ENCODE measurements around the gene PRKG1. TPM values are rescaled to one million over a fixed set of nuclear protein-coding genes. Genes with fewer than 3 reads are reported as not detected.
"Not testable (repeated sequence)": the region's sequence is repeated elsewhere in the genome, so short reads cannot be mapped to it uniquely, and the experiment has no call there.

The PRKG1 gene
- polyA plus RNA-seq, 2 donors, result 0.84 to 0.87 TPM

GRCh38 chr10:51675088-51675487, 600.8 kb downstream of the PRKG1 start:
- no peak overlapping the region for H3K27ac ChIP-seq (ENCODE audit: low read depth in 2 of 2, low read length in 1 of 2)
- no peaks in the 10 kb centered on the region for H3K36me3 ChIP-seq (ENCODE audit: control insufficient read depth in 2 of 2, insufficient read depth in 2 of 2, low read length in 1 of 2)
- H3K27me3 ChIP-seq (ENCODE audit: control insufficient read depth in 1 of 2, insufficient read depth in 2 of 2, low read length in 2 of 2), result no peaks in the 10 kb centered on the region
- H3K4me1 ChIP-seq (ENCODE audit: control insufficient read depth in 2 of 2, insufficient read depth in 2 of 2, low read length in 1 of 2), result no peaks in the 10 kb centered on the region
- H3K4me3 ChIP-seq (ENCODE audit: low read depth in 1 of 2, low read length in 2 of 2), result no peak overlapping the region
- no peaks in the 10 kb centered on the region for H3K9me3 ChIP-seq (ENCODE audit: control insufficient read depth in 2 of 2, insufficient read depth in 1 of 2, low read depth in 1 of 2, low read length in 1 of 2)

- WGBS, 2 donors, result 82% methylated on average over 6 of the region's 6 CpGs
- Histone ChIP-seq H3K36me3 (ENCODE audit: control insufficient read depth in 2 of 2, insufficient read depth in 2 of 2, low read length in 1 of 2) (no peaks in the 10 kb centered on the region), H3K4me3 (ENCODE audit: low read depth in 1 of 2, low read length in 2 of 2) (no peak overlapping the region), H3K9me3 (ENCODE audit: control insufficient read depth in 2 of 2, insufficient read depth in 1 of 2, low read depth in 1 of 2, low read length in 1 of 2) (no peaks in the 10 kb centered on the region), H3K27me3 (ENCODE audit: control insufficient read depth in 1 of 2, insufficient read depth in 2 of 2, low read length in 2 of 2) (no peaks in the 10 kb centered on the region), H3K27ac (ENCODE audit: low read depth in 2 of 2, low read length in 1 of 2) (no peak overlapping the region), H3K4me1 (ENCODE audit: control insufficient read depth in 2 of 2, insufficient read depth in 2 of 2, low read length in 1 of 2) (no peaks in the 10 kb centered on the region)
Observed at GRCh38 chr10:51679841-51680240, 605.6 kb downstream of the PRKG1 start.

- 67 to 71% methylated on average over 4 of the region's 4 CpGs for WGBS, 2 donors
- no peak overlapping the region for H3K4me3 ChIP-seq (ENCODE audit: low read depth in 1 of 2, low read length in 2 of 2)
- no peak overlapping the region for H3K27ac ChIP-seq (ENCODE audit: low read depth in 2 of 2, low read length in 1 of 2)
Observed at GRCh38 chr10:51683031-51683691, 608.9 kb downstream of the PRKG1 start.

GRCh38 chr10:51685768-51686167, 611.5 kb downstream of the PRKG1 start:
- no peaks in the 10 kb centered on the region for H3K36me3 ChIP-seq (ENCODE audit: control insufficient read depth in 2 of 2, insufficient read depth in 2 of 2, low read length in 1 of 2)
- no peak overlapping the region for H3K27ac ChIP-seq (ENCODE audit: low read depth in 2 of 2, low read length in 1 of 2)
- no peaks in the 10 kb centered on the region for H3K4me1 ChIP-seq (ENCODE audit: control insufficient read depth in 2 of 2, insufficient read depth in 2 of 2, low read length in 1 of 2)
- 79 to 92% methylated on average over 2 of the region's 2 CpGs for WGBS, 2 donors
- no peaks in the 10 kb centered on the region for H3K9me3 ChIP-seq (ENCODE audit: control insufficient read depth in 2 of 2, insufficient read depth in 1 of 2, low read depth in 1 of 2, low read length in 1 of 2)
- H3K27me3 ChIP-seq (ENCODE audit: control insufficient read depth in 1 of 2, insufficient read depth in 2 of 2, low read length in 2 of 2), result no peaks in the 10 kb centered on the region
- no peak overlapping the region for H3K4me3 ChIP-seq (ENCODE audit: low read depth in 1 of 2, low read length in 2 of 2)

More at GRCh38 chr10:51683031-51683691, 608.9 kb downstream of the PRKG1 start:
- H3K27me3 ChIP-seq (ENCODE audit: control insufficient read depth in 1 of 2, insufficient read depth in 2 of 2, low read length in 2 of 2), result no peaks in the 10 kb centered on the region
- no peaks in the 10 kb centered on the region for H3K36me3 ChIP-seq (ENCODE audit: control insufficient read depth in 2 of 2, insufficient read depth in 2 of 2, low read length in 1 of 2)
- H3K4me1 ChIP-seq (ENCODE audit: control insufficient read depth in 2 of 2, insufficient read depth in 2 of 2, low read length in 1 of 2), result no peaks in the 10 kb centered on the region
- H3K9me3 ChIP-seq (ENCODE audit: control insufficient read depth in 2 of 2, insufficient read depth in 1 of 2, low read depth in 1 of 2, low read length in 1 of 2), result no peaks in the 10 kb centered on the region

- WGBS, 2 donors, result 76 to 90% methylated on average over 1 of the region's 1 CpG
- no peak overlapping the region for H3K4me3 ChIP-seq (ENCODE audit: low read depth in 1 of 2, low read length in 2 of 2)
- H3K27me3 ChIP-seq (ENCODE audit: control insufficient read depth in 1 of 2, insufficient read depth in 2 of 2, low read length in 2 of 2), result no peaks in the 10 kb centered on the region
- no peaks in the 10 kb centered on the region for H3K9me3 ChIP-seq (ENCODE audit: control insufficient read depth in 2 of 2, insufficient read depth in 1 of 2, low read depth in 1 of 2, low read length in 1 of 2)
- no peaks in the 10 kb centered on the region for H3K4me1 ChIP-seq (ENCODE audit: control insufficient read depth in 2 of 2, insufficient read depth in 2 of 2, low read length in 1 of 2)
- no peak overlapping the region for H3K27ac ChIP-seq (ENCODE audit: low read depth in 2 of 2, low read length in 1 of 2)
- no peaks in the 10 kb centered on the region for H3K36me3 ChIP-seq (ENCODE audit: control insufficient read depth in 2 of 2, insufficient read depth in 2 of 2, low read length in 1 of 2)
Observed at GRCh38 chr10:51687296-51687695, 613.0 kb downstream of the PRKG1 start.

- not testable (repeated sequence) for H3K27ac ChIP-seq (ENCODE audit: low read depth in 2 of 2, low read length in 1 of 2); H3K36me3 ChIP-seq (ENCODE audit: control insufficient read depth in 2 of 2, insufficient read depth in 2 of 2, low read length in 1 of 2); H3K4me3 ChIP-seq (ENCODE audit: low read depth in 1 of 2, low read length in 2 of 2); H3K9me3 ChIP-seq (ENCODE audit: control insufficient read depth in 2 of 2, insufficient read depth in 1 of 2, low read depth in 1 of 2, low read length in 1 of 2); H3K4me1 ChIP-seq (ENCODE audit: control insufficient read depth in 2 of 2, insufficient read depth in 2 of 2, low read length in 1 of 2); H3K27me3 ChIP-seq (ENCODE audit: control insufficient read depth in 1 of 2, insufficient read depth in 2 of 2, low read length in 2 of 2)
- WGBS, 2 donors, result 91 to 96% methylated on average over 2 of the region's 2 CpGs
Observed at GRCh38 chr10:51688826-51689225, 614.5 kb downstream of the PRKG1 start.

- no peaks in the 10 kb centered on the region for H3K9me3 ChIP-seq (ENCODE audit: control insufficient read depth in 2 of 2, insufficient read depth in 1 of 2, low read depth in 1 of 2, low read length in 1 of 2)
- 90 to 92% methylated on average over 3 of the region's 3 CpGs for WGBS, 2 donors
- no peaks in the 10 kb centered on the region for H3K27me3 ChIP-seq (ENCODE audit: control insufficient read depth in 1 of 2, insufficient read depth in 2 of 2, low read length in 2 of 2)
- no peaks in the 10 kb centered on the region for H3K36me3 ChIP-seq (ENCODE audit: control insufficient read depth in 2 of 2, insufficient read depth in 2 of 2, low read length in 1 of 2)
- no peaks in the 10 kb centered on the region for H3K4me1 ChIP-seq (ENCODE audit: control insufficient read depth in 2 of 2, insufficient read depth in 2 of 2, low read length in 1 of 2)
- H3K4me3 ChIP-seq (ENCODE audit: low read depth in 1 of 2, low read length in 2 of 2), result no peak overlapping the region
- no peak overlapping the region for H3K27ac ChIP-seq (ENCODE audit: low read depth in 2 of 2, low read length in 1 of 2)
Observed at GRCh38 chr10:51689536-51689935, 615.2 kb downstream of the PRKG1 start.

- Histone ChIP-seq H3K27ac (ENCODE audit: low read depth in 2 of 2, low read length in 1 of 2) (no peak overlapping the region), H3K4me1 (ENCODE audit: control insufficient read depth in 2 of 2, insufficient read depth in 2 of 2, low read length in 1 of 2) (no peaks in the 10 kb centered on the region), H3K9me3 (ENCODE audit: control insufficient read depth in 2 of 2, insufficient read depth in 1 of 2, low read depth in 1 of 2, low read length in 1 of 2) (no peaks in the 10 kb centered on the region), H3K4me3 (ENCODE audit: low read depth in 1 of 2, low read length in 2 of 2) (no peak overlapping the region), H3K36me3 (ENCODE audit: control insufficient read depth in 2 of 2, insufficient read depth in 2 of 2, low read length in 1 of 2) (no peaks in the 10 kb centered on the region), H3K27me3 (ENCODE audit: control insufficient read depth in 1 of 2, insufficient read depth in 2 of 2, low read length in 2 of 2) (no peaks in the 10 kb centered on the region)
- 29 to 55% methylated on average over 4 of the region's 4 CpGs for WGBS, 2 donors
Observed at GRCh38 chr10:51691135-51691534, 616.8 kb downstream of the PRKG1 start.

- Histone ChIP-seq H3K27me3 (ENCODE audit: control insufficient read depth in 1 of 2, insufficient read depth in 2 of 2, low read length in 2 of 2) (no peaks in the 10 kb centered on the region), H3K4me1 (ENCODE audit: control insufficient read depth in 2 of 2, insufficient read depth in 2 of 2, low read length in 1 of 2) (peaks cover 10 to 12% of the 10 kb centered on the region in 2 donors), H3K27ac (ENCODE audit: low read depth in 2 of 2, low read length in 1 of 2) (no peak overlapping the region), H3K9me3 (ENCODE audit: control insufficient read depth in 2 of 2, insufficient read depth in 1 of 2, low read depth in 1 of 2, low read length in 1 of 2) (no peaks in the 10 kb centered on the region), H3K36me3 (ENCODE audit: control insufficient read depth in 2 of 2, insufficient read depth in 2 of 2, low read length in 1 of 2) (peaks cover 0 to 6% of the 10 kb centered on the region in 2 donors), H3K4me3 (ENCODE audit: low read depth in 1 of 2, low read length in 2 of 2) (no peak overlapping the region)
- WGBS, 2 donors, result 79 to 81% methylated on average over 5 of the region's 5 CpGs
Observed at GRCh38 chr10:51694086-51694768, 619.9 kb downstream of the PRKG1 start.

- WGBS, 2 donors, result 64 to 73% methylated on average over 1 of the region's 1 CpG
- Histone ChIP-seq H3K27me3 (ENCODE audit: control insufficient read depth in 1 of 2, insufficient read depth in 2 of 2, low read length in 2 of 2) (no peaks in the 10 kb centered on the region), H3K27ac (ENCODE audit: low read depth in 2 of 2, low read length in 1 of 2) (no peak overlapping the region), H3K4me1 (ENCODE audit: control insufficient read depth in 2 of 2, insufficient read depth in 2 of 2, low read length in 1 of 2) (peaks cover 10 to 15% of the 10 kb centered on the region in 2 donors), H3K9me3 (ENCODE audit: control insufficient read depth in 2 of 2, insufficient read depth in 1 of 2, low read depth in 1 of 2, low read length in 1 of 2) (no peaks in the 10 kb centered on the region), H3K4me3 (ENCODE audit: low read depth in 1 of 2, low read length in 2 of 2) (no peak overlapping the region), H3K36me3 (ENCODE audit: control insufficient read depth in 2 of 2, insufficient read depth in 2 of 2, low read length in 1 of 2) (peaks cover 0 to 6% of the 10 kb centered on the region in 2 donors)
Observed at GRCh38 chr10:51696251-51696650, 622.0 kb downstream of the PRKG1 start.

Data from esophagus (tissue), 2 donors.